ENCODE data around the gene SGSH.

SGSH gene

GRCh38 chr17:80261159-80261894 lies 41.2 kb upstream of the SGSH start (continued):
- TF ChIP-seq ZNF221 (tag by site-specific recombination; IDR thresholded peaks at IDR 0.05; ENCODE audit: borderline replicate concordance) (no peak), ZNF510 (tag by site-specific recombination; IDR thresholded peaks at IDR 0.05; ENCODE audit: insufficient replicate concordance) (no peak), ZNF707 (tag by site-specific recombination; IDR thresholded peaks at IDR 0.05) (no peak), ZNF837 (tag by site-specific recombination; IDR thresholded peaks at IDR 0.05) (no peak), KLF9 (tag by site-specific recombination; IDR thresholded peaks at IDR 0.05; ENCODE audit: low read depth) (0 out of 2 replicates have a peak, but pooled peaks have one; percentile 9), ZNF623 (tag by site-specific recombination; IDR thresholded peaks at IDR 0.05) (no peak), ZSCAN4 (tag by site-specific recombination; IDR thresholded peaks at IDR 0.05) (no peak), ZNF664 (tag by site-specific recombination; IDR thresholded peaks at IDR 0.05) (no peak), EGR2 (tag by site-specific recombination; IDR thresholded peaks at IDR 0.05; ENCODE audit: low read depth) (0 out of 2 replicates have a peak, but pooled peaks have one; percentile 8), ZNF335 (tag by site-specific recombination; conservative IDR thresholded peaks at IDR 0.05) (peak; percentile 93), ZNF266 (tag by site-specific recombination; IDR thresholded peaks at IDR 0.05; ENCODE audit: low read depth) (no peak), ZNF76 (tag by site-specific recombination; IDR thresholded peaks at IDR 0.05; ENCODE audit: borderline replicate concordance, low read depth) (no peak), KLF7 (tag by site-specific recombination; IDR thresholded peaks at IDR 0.05; ENCODE audit: borderline replicate concordance) (no peak), HOXC10 (CRISPR knock-in tag; IDR thresholded peaks at IDR 0.05) (no peak), YY1 (tag by site-specific recombination; IDR thresholded peaks at IDR 0.05) (0 out of 2 replicates have a peak, but pooled peaks have one; percentile 5), ZNF211 (tag by site-specific recombination; IDR thresholded peaks at IDR 0.05; ENCODE audit: low read depth) (no peak), ZNF302 (tag by site-specific recombination; IDR thresholded peaks at IDR 0.05; ENCODE audit: low read depth) (no peak), MZF1 (tag by site-specific recombination; IDR thresholded peaks at IDR 0.05; ENCODE audit: borderline replicate concordance) (no peak), ZBTB8A (tag by site-specific recombination; IDR thresholded peaks at IDR 0.05) (peak; percentile 83), ZNF558 (tag by site-specific recombination; IDR thresholded peaks at IDR 0.05) (no peak), GLIS2 (tag by site-specific recombination; IDR thresholded peaks at IDR 0.05) (peak; percentile 84), ZNF350 (tag by site-specific recombination; IDR thresholded peaks at IDR 0.05) (no peak), ZNF146 (tag by site-specific recombination; IDR thresholded peaks at IDR 0.05) (no peak), ZNF776 (tag by site-specific recombination; IDR thresholded peaks at IDR 0.05; ENCODE audit: borderline replicate concordance) (no peak), REST (tag by site-specific recombination; IDR thresholded peaks at IDR 0.05) (no peak), ZNF174 (tag by site-specific recombination; IDR thresholded peaks at IDR 0.05) (no peak)
- TF ChIP-seq, protein P1, sequence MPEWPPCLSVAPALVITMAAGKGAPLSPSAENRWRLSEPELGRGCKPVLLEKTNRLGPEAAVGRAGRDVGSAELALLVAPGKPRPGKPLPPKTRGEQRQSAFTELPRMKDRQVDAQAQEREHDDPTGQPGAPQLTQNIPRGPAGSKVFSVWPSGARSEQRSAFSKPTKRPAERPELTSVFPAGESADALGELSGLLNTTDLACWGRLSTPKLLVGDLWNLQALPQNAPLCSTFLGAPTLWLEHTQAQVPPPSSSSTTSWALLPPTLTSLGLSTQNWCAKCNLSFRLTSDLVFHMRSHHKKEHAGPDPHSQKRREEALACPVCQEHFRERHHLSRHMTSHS (tag by site-specific recombination; IDR thresholded peaks at IDR 0.05), result no peak
- TF ChIP-seq, protein P2, sequence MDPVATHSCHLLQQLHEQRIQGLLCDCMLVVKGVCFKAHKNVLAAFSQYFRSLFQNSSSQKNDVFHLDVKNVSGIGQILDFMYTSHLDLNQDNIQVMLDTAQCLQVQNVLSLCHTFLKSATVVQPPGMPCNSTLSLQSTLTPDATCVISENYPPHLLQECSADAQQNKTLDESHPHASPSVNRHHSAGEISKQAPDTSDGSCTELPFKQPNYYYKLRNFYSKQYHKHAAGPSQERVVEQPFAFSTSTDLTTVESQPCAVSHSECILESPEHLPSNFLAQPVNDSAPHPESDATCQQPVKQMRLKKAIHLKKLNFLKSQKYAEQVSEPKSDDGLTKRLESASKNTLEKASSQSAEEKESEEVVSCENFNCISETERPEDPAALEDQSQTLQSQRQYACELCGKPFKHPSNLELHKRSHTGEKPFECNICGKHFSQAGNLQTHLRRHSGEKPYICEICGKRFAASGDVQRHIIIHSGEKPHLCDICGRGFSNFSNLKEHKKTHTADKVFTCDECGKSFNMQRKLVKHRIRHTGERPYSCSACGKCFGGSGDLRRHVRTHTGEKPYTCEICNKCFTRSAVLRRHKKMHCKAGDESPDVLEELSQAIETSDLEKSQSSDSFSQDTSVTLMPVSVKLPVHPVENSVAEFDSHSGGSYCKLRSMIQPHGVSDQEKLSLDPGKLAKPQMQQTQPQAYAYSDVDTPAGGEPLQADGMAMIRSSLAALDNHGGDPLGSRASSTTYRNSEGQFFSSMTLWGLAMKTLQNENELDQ (tag by site-specific recombination; IDR thresholded peaks at IDR 0.05; ENCODE audit: low read depth), result no peak
- TF ChIP-seq, protein P3, sequence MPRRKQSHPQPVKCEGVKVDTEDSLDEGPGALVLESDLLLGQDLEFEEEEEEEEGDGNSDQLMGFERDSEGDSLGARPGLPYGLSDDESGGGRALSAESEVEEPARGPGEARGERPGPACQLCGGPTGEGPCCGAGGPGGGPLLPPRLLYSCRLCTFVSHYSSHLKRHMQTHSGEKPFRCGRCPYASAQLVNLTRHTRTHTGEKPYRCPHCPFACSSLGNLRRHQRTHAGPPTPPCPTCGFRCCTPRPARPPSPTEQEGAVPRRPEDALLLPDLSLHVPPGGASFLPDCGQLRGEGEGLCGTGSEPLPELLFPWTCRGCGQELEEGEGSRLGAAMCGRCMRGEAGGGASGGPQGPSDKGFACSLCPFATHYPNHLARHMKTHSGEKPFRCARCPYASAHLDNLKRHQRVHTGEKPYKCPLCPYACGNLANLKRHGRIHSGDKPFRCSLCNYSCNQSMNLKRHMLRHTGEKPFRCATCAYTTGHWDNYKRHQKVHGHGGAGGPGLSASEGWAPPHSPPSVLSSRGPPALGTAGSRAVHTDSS (tag by site-specific recombination; IDR thresholded peaks at IDR 0.05), result no peak

All from HEK293 (cell line).